GM12875 (cell line): ENCODE data around the gene ZNRF1.
A peak's percentile ranks its signal among the peaks of the same experiment; 100 is the strongest.

Experiments
- H3K4me3 ChIP-seq: one replicate; pipeline ENCODE4 v1.5.1; 2011; ENCODE audit warnings: low read depth, low read length, control low read depth
- CTCF ChIP-seq: IDR thresholded peaks from 2 replicates; pipeline ENCODE4 v1.5.1; 2011; ENCODE audit warnings: low read depth, mild to moderate bottlenecking, control low read depth, inconsistent platforms, low read length, moderate library complexity, borderline replicate concordance; ENCODE audit not compliant: insufficient read depth

Gene ZNRF1

GRCh38 chr16:75138233-75138632 lies 139.4 kb downstream of the ZNRF1 start:
- no peak overlapping the region for H3K4me3 ChIP-seq

GRCh38 chr16:75138636-75139035 lies 139.8 kb downstream of the ZNRF1 start:
- TF ChIP-seq CTCF = no peak

More at GRCh38 chr16:75138233-75138632, 139.4 kb downstream of the ZNRF1 start:
- TF ChIP-seq CTCF = no peak

GRCh38 chr16:75139498-75139897 lies 140.7 kb downstream of the ZNRF1 start:
- TF ChIP-seq CTCF = no peak
- no peak overlapping the region for H3K4me3 ChIP-seq

More at GRCh38 chr16:75138636-75139035, 139.8 kb downstream of the ZNRF1 start:
- H3K4me3 ChIP-seq = no peak overlapping the region

GRCh38 chr16:75143941-75144340 lies 145.1 kb downstream of the ZNRF1 start:
- TF ChIP-seq CTCF = no peak
- H3K4me3 ChIP-seq = no peak overlapping the region

- no peak overlapping the region for H3K4me3 ChIP-seq
- no peak for TF ChIP-seq CTCF
These were observed 149.1 kb downstream of the ZNRF1 start for GRCh38 chr16:75147968-75148310.

- H3K4me3 ChIP-seq = peak within 1 kb of the TSS; percentile 98
- no peak for TF ChIP-seq CTCF
These were observed 149.7 kb downstream of the ZNRF1 start, which contains the start of gene ZFP1 for GRCh38 chr16:75148311-75149195. ZFP1 (plus strand) TSS chr16:75148524; CDS start chr16:75152952, 4,428 bp downstream.

GRCh38 chr16:75151798-75152197 lies 153.0 kb downstream of the ZNRF1 start:
- H3K4me3 ChIP-seq = no peak overlapping the region
- TF ChIP-seq CTCF = no peak
